GM23338 (cell line): ENCODE measurements around the gene SLC45A1.

Source experiments
- CREB1 ChIP-seq: fragments of 250-450 bp; sonication (Bioruptor Pico); IDR thresholded peaks from 2 replicates; pipeline ENCODE4 v1.5.0; 2020; ENCODE audit warnings: low read depth, mild to moderate bottlenecking, moderate library complexity
- EZH2 ChIP-seq: fragments of 200-600 bp; sonication (generic); IDR thresholded peaks from one replicate; pipeline ENCODE4 v1.8.0; 2017; ENCODE audit warnings: antibody characterized with exemption, mild to moderate bottlenecking, low read depth; ENCODE audit not compliant: unreplicated experiment
- EZH2phosphoT487 ChIP-seq: fragments of 200-600 bp; sonication (generic); IDR thresholded peaks from one replicate; pipeline ENCODE4 v1.8.1; 2018; ENCODE audit warnings: antibody characterized with exemption; ENCODE audit not compliant: unreplicated experiment
- JUNB ChIP-seq: IDR thresholded peaks from one replicate; pipeline ENCODE4 v1.6.1; 2016; ENCODE audit warnings: antibody characterized with exemption; ENCODE audit not compliant: unreplicated experiment
- POLR2AphosphoS5 ChIP-seq: IDR thresholded peaks from 2 replicates; pipeline ENCODE4 v1.6.1; 2016; ENCODE audit warnings: antibody characterized with exemption, low read depth
- ZNF114 ChIP-seq: fragments of 250-450 bp; sonication (Bioruptor Pico); IDR thresholded peaks from 2 replicates; pipeline ENCODE4 v1.5.0; 2020; ENCODE audit warnings: mild to moderate bottlenecking, moderate library complexity
- TF ChIP-seq, protein P1 (sequence below), 2 experiments: fragments of 200-600 bp in 1 of 2; sonication (generic) in 1 of 2; conservative IDR thresholded peaks; 2 replicates each; pipeline versions ENCODE4 v1.5.1 to v1.6.1; 2016 to 2017; ENCODE audit warnings: antibody characterized with exemption in 2 of 2, low read depth in 2 of 2, mild to moderate bottlenecking in 2 of 2, moderate library complexity in 1 of 2

- no peak for TF ChIP-seq EZH2phosphoT487
- TF ChIP-seq, protein P1, sequence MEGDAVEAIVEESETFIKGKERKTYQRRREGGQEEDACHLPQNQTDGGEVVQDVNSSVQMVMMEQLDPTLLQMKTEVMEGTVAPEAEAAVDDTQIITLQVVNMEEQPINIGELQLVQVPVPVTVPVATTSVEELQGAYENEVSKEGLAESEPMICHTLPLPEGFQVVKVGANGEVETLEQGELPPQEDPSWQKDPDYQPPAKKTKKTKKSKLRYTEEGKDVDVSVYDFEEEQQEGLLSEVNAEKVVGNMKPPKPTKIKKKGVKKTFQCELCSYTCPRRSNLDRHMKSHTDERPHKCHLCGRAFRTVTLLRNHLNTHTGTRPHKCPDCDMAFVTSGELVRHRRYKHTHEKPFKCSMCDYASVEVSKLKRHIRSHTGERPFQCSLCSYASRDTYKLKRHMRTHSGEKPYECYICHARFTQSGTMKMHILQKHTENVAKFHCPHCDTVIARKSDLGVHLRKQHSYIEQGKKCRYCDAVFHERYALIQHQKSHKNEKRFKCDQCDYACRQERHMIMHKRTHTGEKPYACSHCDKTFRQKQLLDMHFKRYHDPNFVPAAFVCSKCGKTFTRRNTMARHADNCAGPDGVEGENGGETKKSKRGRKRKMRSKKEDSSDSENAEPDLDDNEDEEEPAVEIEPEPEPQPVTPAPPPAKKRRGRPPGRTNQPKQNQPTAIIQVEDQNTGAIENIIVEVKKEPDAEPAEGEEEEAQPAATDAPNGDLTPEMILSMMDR (conservative IDR thresholded peaks at IDR 0.05; ENCODE audit: low read depth in 2 of 2): no peak
- TF ChIP-seq EZH2: no peak
- no peak for TF ChIP-seq ZNF114 (CRISPR knock-in tag)
- TF ChIP-seq JUNB: no peak
- TF ChIP-seq POLR2AphosphoS5: no peak
- TF ChIP-seq CREB1 (CRISPR knock-in tag): no peak
These were observed 42.7 kb downstream of the SLC45A1 start for GRCh38 chr1:8360493-8361197.
